GM03348 (cell line): ENCODE data around the gene CEACAM1.
"Not testable (repeated sequence)": the region's sequence is repeated elsewhere in the genome, so short reads cannot be mapped to it uniquely, and the experiment has no call there.

ENCODE experiments used
- DNase-seq: peaks from one replicate; pipeline ENCODE4 v3.0.0; 2012; ENCODE audit warnings: low spot score

CEACAM1 gene

DNA sequence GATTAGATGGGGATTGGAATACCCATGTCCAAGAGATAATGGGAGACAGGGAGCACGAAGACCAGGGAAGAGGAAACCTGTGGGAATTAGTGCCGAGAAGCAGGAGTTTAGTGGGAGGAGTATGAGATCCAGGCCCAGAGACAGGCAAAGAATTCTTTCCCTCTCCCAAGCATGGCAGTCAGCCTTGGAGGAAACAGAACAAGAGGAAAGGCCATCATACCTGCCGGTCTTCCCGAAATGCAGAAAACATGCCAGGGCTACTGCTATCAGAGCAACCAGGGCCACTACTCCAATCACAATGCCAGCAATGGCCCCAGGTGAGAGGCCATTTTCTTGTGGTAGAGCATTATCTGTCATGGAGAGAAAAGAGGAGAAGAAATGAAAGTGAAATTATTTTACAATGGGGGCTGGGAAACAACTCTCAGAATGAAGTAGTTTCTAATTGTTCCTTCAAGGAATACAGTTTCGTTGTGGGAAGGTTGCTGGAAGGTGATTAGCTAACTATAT lies 16.1 kb downstream of the CEACAM1 start:
- no peak for DNase-seq

DNA sequence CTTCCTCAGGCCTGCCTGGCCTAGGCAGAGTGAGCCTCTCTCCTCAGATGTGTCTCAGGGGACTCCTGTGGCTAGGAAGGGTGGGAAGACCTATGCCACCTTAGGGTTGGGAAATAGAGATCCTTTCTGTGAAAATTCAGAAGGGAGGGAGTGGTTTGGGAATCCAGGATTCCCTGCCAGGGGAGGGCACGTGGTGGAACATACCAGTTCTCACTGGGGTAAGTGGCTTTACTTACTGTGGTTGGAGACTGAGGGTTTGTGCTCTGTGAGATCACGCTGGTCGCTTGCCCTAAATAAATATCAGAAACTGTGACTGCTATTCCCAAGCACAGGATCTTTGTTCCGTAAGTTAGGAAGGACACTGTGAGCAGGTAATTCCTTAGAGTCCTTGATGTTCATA lies 16.9 kb downstream of the CEACAM1 start:
- DNase-seq, result no peak

DNA sequence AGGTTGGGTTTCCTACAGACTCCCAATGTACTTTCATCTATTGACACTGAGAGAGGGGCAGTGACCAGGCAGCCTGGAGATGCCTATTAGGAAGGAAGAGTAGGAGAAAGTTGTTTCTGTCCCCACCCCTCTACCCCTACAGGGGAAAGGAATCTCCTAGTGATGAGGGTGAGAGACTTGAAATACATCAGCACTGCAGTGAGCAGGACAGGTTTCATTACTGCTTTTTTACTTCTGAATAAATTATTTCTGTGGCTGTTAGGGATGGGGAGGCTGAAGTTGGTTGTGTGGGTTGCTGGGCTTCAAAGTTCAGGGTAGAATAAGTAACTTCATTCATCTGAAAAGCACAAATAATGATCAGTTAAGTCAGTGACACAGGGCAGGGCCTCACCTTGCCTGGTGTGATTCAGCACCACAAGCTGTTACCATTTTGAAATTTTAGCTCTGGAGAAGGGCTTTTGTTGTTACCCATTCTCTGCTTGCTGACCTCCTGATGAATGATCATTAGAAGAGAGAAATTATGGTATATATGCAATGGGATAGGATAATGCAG lies 19.3 kb downstream of the CEACAM1 start:
- DNase-seq, result no peak

DNA sequence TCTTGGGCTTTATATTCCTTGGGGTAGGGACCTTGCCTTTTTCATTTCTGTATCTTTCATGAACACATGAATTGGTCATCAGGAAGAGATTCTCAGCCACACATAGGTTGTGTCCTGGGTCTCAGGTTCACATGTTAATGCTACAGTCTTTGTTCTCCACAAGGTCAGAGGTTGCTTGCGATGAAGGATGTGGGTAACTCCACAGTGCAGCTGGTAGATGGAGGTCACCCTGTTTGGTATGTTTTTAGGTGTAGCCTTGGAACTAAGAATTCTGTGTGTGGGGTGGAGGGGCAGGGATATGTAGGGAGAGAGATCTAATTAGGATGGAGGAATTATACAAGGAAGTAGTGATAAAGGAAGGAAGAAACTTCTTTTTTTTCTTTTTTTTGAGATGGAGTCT lies 23.2 kb downstream of the CEACAM1 start:
- no peak for DNase-seq

DNA sequence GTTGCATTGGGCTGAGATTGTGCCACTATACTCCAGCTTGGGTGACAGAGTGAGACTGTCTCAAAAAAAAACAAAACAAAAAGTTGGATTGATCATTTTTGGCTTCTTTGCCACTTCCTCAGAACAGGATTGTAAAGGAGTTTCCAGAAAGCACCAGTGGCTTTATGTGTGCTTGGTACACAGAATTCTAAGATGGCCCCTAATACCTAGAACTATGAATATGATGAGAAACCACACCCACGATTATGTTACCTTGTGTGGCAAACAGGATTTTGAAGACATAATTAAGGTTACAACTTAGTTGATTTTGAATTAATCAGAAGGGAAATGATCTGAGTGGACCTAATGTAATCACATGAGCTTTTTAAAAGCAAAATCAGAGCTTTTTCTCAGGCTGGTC lies 26.5 kb downstream of the CEACAM1 start:
- no peak for DNase-seq

DNA sequence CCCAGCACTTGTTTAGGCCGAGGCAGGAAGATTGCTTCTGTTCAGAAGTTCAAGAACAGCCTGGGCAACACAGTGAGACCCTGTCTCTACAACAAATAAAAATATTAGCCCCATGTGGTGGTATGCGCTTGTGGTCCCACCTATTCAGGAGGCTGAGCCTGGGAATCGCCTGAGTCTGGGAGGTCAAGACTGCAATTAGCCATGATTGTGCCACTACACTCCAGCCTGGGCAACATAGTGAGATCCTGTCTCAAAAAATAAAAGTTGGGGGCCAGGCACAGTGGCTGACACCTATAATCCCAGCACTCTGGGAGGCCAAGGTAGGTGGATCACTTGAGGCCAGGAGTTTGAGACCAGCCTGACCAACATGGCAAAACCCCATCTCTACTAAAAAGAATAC lies 27.0 kb downstream of the CEACAM1 start:
- DNase-seq, result not testable (repeated sequence)

DNA sequence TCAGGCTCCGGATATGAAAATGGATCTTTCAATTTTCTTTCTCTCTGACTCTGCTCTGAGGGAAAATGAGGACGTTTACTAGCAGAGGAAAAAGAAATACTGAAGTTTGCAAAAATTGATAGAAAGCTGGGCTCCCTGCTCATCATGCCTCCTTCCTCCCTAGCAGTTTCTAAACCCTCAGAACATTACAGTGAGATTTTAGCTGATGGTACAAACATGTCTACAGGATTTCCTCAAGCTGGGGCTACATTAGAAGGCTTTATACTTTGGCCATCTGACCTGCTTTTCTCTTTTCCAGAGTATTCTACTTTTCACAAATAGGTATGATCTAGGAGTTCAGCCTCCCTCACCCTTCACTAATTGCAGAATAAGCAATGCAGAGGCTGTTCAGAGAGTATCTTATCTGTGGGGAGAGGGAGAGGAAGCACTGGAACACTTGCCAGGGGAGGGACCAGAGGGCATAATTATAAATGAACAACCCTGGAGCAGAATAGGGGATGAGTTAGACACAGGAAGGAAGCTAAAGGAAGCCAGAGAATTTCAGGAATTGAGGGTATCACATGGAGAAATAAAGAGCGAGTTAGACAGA lies 30.0 kb downstream of the CEACAM1 start:
- DNase-seq, result no peak

DNA sequence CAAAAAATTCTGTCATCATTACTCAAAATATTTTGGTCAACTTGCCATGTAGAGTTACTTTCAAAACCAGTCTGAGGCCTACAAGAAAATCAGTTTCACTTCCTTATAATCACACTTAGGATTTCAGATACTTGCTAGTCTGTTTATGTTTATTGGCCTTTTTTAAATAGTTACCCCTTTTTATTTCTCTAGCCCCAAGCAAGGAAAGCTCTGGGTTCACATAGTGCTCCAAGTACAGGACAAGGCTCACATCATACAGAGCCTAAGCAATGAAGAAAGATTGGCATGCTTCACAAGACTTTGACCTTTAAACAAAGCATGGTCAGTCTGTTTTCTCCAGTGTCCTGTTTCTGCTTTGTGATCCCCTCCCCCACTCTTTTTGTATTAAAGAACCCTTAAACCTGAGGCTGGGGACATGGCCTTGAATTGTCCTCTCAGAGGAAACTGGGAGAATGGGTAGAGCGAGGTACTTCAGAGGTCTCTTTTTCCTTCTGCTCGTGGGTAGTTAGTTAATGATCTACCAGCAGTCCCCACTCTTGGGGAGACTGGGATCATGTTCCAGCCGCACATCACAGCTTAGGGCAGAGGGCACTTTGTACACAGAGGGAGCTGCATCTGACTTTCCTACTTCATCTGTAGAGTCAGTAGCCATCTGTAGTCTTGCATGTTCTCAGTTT lies 30.7 kb downstream of the CEACAM1 start:
- no peak for DNase-seq

DNA sequence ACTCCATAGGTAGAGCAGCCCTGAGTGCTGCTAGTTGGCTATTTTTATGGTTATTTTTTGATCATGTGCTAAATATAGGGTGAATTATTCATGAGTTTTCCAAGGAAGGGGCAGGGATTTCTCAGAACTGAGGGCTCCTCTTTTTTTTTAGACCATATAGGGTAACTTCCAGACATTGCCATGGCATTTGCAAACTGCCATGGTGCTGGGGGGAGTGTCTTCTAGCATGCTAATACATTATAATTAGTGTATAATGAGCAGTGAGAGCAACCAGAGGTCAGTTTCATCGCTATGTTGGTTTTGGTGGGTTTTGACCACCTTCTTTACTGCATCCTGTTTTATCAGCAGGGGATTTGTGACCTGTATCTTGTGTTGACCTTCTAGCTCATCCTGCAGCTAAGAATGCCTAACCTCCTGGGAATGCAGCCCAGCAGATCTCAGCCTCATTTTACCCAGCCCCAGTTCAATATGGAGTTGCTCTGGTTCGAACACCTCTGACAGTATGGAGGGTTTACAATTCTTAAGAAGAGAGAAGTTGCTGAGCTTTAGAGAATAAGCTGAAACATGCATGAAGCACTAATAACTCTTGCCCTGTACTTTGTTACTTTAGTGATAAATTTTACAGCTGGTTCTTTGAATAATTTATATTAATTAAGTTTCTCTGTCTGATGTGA lies 31.7 kb downstream of the CEACAM1 start:
- no peak for DNase-seq

DNA sequence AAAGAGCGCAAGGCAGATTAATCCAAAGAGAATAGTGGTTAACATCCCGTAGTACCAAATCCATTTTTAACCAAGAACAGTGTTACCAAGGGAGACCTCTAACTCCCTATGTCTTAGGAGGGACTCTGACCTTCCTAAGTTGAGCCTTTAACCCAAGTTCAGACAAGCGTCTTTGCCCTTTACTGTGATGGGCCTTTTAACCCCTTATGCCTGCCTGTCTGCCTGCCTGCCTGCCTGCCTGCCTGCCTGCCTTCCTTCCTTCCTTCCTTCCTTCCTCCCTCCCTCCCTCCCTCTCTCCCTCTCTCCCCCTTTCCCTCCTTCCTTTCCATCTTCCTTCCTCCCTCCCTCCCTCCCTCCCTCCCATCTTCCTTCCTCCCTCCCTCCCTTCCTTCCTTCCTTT lies 32.6 kb downstream of the CEACAM1 start:
- no peak for DNase-seq

DNA sequence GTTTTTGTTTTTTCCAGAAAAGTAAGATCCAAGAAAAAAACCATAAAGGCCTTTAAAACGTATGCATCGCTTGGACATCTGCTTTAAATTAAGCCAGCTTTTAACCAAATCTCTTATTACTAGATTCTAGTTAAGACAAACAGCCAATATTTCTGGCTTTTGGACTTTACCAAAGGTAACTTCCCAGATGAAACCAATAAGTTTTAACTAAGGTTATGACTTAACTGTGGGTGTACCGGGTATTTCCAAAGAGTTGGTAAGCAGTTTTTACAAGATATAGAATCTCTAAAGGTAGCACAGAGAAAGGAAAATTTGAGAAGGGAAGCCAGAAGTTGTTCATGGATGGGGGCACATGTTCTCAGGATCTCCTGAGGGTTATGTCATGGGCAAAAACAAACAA lies 34.0 kb downstream of the CEACAM1 start:
- no peak for DNase-seq

DNA sequence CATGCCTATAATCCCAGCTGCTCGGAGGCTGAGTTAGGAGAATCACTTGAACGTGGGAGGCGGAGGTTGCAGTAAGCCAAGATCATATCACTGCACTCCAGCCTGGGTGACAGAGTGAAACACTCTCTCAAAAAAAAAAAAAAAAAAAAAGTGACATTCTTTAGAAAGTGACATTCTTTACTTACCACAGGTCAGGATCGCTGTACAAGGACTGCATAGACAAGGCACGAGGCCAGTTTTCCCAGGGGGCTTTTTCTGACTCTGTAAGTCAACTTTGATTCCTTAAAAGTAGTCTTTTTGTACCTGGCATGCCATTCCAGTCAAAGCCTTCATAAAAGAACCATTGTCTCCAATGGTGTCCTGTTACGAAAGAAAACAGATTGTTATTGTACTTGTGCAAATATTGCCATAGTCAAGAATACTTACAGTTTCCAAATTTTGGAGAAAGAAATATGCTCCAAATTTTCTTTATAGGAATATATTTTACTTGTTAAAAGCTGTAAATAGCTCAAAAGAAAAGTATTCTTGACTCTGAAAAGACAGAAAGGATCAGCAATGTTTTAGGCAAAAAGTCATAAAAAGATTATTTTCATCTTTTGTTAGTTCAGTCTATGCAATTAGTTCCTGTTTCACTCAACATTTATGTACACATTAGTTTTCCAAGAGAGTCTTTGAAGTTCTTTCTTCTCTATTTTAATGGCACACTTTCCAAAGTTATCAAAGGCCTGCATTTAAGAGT lies 39.3 kb downstream of the CEACAM1 start:
- no peak for DNase-seq

DNA sequence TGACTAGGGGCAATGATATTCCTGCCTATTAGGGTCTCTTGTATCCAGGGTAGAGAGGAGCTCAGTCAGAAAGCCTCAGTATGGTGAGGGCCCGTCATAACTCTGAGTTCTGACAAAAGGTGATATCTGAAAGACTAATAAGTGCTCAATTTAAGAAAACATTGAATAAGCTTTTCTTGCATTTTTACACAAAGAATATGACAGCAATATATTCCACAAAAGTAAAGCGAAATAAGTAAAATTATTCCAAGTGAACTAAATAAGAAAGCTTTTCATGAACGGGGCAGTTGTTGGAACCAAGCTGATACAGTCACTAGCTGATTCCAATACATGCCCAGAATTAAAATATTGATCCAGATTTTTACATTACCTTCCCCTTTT lies 40.5 kb downstream of the CEACAM1 start:
- DNase-seq, result no peak

DNA sequence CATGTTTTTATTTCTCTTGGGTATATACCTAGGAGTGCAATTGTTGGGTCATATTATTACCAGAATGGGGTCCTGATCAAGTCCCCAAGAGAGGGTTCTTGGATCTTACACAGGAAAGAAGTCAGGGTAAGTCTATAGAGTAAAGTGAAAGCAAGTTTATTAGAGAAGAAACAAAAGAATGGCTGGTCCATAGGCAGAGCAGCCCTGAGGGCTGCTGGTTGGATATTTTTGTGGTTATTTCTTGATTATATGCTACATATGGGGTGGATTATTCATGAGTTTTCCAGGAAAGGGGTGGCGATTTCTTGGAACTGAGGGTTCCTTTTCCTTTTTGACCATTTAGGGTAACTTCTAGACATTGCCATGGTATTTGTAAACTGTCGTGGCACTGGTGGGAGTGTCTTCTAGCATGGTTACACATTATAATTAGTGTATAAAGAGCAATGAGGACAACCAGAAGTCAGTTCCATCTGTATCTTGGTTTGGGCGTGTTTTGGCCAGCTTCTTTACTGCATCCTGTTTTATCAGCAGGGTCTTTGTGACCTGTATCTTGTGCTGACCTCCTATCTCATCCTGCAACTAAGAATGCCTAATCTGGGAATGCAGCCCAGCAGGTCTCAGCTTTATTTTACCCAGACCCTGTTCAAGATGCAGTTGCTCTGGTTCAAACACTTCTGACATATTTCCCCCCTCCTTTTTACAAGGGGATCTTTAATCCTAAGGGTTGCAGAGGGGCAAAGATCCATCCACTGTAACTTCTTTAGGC lies 41.1 kb downstream of the CEACAM1 start:
- DNase-seq, result no peak

DNA sequence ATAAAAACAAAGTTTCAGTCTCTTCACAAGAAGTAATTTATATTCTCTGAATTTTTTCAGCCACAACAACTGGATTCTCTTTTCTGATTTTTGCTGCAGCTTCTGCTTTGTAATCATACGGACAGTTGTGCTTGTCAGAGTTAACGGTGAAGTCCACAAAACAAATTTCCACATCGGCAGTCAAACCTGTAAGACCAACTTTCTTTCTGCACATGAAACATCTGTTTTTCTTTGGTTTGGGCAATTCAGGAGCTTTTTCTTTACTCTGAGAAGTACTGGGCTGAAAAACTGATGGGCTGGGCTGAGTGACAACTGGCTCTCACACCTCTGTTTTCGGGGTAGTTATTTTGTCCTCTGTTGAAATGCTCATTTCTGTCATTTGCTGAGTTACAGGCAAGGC lies 43.2 kb downstream of the CEACAM1 start:
- DNase-seq, result not testable (repeated sequence)

DNA sequence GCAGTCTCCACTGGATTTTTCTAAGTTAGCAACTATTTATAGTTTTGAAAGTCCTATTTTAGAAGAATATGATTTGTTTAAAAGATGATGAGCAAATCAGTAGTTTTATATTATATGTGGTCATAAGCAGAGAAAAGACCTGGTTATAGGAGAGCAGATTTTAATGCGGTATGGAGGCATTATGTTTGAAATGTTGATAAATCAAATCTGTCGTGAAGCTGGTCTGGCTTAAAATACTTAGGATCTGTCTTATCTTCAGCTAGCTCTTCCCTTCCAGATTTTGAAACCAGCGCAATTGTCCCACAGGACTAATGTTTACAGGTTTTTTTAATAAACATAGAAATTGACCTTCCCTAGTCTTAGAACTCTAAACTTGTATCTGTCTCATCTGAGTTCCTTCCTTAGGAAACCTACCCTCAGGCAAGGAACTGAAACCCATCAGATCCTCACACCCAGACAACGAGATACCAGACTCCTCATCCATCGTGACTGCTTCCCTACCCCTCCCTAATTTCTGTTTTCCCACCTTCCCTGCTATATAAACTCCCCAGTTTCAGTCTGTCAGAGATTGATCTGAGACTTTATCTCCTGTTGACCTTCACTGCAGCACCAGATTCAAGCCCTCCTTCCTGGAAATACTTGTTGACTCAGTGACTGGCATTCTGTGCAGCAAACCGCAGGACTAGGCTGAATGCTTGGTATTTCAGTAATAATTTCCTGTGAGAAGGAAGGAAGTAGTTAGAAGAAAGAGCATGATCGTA lies 47.8 kb downstream of the CEACAM1 start:
- DNase-seq, result peak; percentile 19

DNA sequence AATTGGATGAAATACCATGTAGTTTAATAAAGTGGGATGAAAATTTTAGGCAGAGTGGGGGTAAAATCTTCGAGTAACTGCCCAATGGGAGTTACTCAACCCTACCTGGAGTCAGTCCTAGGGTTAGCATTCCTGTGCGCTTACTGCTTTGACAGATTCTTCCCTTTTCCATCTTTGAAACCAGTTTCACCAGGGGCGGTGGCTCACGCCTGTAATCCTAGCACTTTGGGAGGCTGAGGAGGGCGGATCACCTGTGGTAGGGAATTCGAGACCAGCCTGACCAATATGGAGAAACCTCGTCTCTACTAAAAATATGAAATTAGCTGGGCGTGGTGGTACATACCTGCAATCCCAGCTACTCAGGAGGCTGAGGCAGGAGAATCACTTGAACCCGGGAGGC lies 48.5 kb downstream of the CEACAM1 start:
- DNase-seq, result no peak

DNA sequence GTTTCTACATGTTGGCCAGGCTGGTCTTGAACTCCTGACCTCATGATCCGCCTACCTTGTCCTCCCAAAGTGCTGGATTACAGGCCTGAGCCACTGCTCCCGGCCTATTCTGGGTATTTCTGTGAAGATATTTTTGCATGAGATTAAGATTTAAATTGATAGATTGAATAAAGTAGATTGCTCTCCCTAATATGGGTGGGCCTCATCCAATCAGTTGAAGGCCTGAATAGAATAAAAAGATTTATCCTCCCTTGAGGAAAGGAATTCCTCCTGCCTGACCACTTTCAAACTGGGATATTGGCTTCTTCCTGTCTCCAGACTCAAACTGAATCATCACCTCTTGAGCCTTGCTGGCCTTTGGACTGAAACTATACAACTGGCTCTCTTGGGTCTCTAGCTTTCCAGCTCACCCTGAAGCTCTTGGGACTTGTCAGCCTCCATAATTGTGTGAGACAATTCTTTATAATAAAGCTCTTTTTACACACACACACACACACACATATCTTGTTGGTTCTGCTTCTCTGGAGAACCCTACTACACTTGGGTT lies 49.4 kb downstream of the CEACAM1 start:
- DNase-seq, result no peak

DNA sequence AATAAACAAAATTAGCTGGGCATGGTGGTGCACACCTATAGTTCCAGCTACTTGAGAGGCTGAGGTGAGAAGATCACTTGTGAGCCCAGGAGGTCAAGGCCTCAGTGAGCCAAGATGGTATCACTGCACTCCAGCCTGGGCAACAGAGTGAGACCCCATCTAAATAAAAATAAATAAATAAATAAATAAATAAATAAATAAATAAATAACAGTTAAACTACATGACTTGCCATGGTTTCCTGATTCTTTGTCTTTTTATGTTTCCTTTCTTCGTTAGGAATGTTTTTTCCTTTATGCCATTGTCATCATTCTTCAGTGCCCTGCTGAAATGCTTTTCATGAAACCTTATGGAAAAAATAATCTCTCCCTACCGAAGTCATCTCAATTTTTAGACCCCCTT lies 50.3 kb downstream of the CEACAM1 start:
- DNase-seq, result no peak

DNA sequence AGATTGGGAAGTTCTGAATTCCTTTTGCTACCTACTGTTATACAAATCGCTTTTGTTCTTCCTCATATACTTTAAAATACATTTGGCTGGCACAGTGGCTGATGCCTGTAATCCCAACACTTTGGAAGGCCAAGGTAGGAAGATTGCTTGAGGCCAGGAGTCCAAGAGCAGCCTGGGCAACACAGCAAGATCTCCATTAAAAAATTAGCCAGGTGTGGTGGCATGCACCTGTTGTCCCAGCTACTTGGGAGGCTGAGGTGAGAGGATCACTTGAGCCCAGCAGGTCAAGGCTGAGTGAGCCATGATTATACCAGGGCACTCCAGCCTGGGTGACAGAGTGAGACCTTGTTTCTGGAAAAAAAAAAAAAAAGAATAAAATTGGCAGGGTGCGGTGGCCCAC lies 51.2 kb downstream of the CEACAM1 start:
- DNase-seq, result no peak

DNA sequence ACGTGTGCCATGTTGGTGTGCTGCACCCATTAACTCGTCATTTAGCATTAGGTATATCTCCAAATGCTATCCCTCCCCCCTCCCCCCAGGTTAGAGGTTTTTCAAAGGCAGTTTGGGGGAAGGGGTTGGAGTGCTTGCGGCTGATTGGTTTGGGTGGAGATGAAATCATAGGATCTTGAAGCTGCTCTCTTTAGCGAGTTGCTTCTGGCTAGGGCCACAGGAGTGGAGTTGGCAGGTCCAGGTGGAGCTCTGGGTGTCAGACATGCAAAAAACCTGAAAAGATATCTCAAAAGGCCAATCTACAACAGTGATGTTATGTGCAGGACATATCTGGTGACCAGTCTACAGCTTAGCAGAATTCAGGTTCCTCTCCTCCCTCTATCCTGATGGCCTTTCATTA lies 52.9 kb downstream of the CEACAM1 start:
- no peak for DNase-seq
